Prostate gland (tissue), 2 donors: Measurements from ENCODE around the gene ARHGAP26. TPM values are rescaled to one million over a fixed set of nuclear protein-coding genes. Genes with fewer than 3 reads are reported as not detected.

ENCODE experiments used
- DNase-seq: peaks from one replicate; pipeline ENCODE4 v3.0.0-alpha.2; 2019; ENCODE audit warnings: low spot score
- H3K27ac ChIP-seq, 2 donors: fragments of 200-600 bp; sonication (generic); 2 replicates each; pipeline ENCODE4 v1.5.1; 2017 to 2019
- H3K27me3 ChIP-seq: fragments of 200-600 bp; sonication (generic); replicated peaks from 2 replicates; pipeline ENCODE4 v1.5.1; 2019; ENCODE audit not compliant: insufficient read depth
- H3K36me3 ChIP-seq, 2 donors: fragments of 200-600 bp; sonication (generic); 1 replicate in 1 of 2; 2 replicates in 1 of 2; pipeline versions ENCODE4 v1.5.1 to v1.8.1; 2017 to 2019
- H3K4me1 ChIP-seq: fragments of 200-600 bp; sonication (generic); replicated peaks from 2 replicates; pipeline ENCODE4 v1.5.1; 2019
- H3K4me3 ChIP-seq, 2 donors: fragments of 200-600 bp; sonication (generic); 2 replicates each; pipeline ENCODE4 v1.5.1; 2017 to 2019
- H3K9me3 ChIP-seq: fragments of 200-600 bp; sonication (generic); 2 replicates; pipeline ENCODE4 v1.5.1; 2017
- POLR2A ChIP-seq: fragments of 450-650 bp; IDR thresholded peaks from one replicate; pipeline ENCODE4 v1.6.1; 2016; ENCODE audit warnings: antibody characterized with exemption, mild to moderate bottlenecking
- POLR2AphosphoS5 ChIP-seq: sonication (generic); formaldehyde crosslinking; IDR thresholded peaks from one replicate; pipeline ENCODE4 v1.6.1; 2017; ENCODE audit warnings: antibody characterized with exemption
- WGBS: methylation state at CpG from one replicate; pipeline ENCODE4 v1.1.5; 2018; 5-methylcytosine and 5-hydroxymethylcytosine counted together
- intact Hi-C: fragments of 100-400 bp; cut with DNase I; formaldehyde crosslinking; loops from one replicate; pipeline ENCODE4 v1.14.2; 2022
- total RNA-seq, 2 donors: library from RNA; depleted of rRNA; stranded (reverse); fragments of >200 nt; gene quantifications; one replicate each; pipeline ENCODE4 v1.1.0, GENCODE V29; 2016
- TF ChIP-seq, protein P1 (sequence below), 4 experiments: fragments of 200-600 bp in 2 of 4; fragments of 450-650 bp in 2 of 4; sonication (generic) in 2 of 4; IDR thresholded peaks; 1 replicate in 3 of 4; 2 replicates in 1 of 4; pipeline ENCODE4 v1.5.1; 2016 to 2019; ENCODE audit warnings: antibody characterized with exemption in 4 of 4, mild to moderate bottlenecking in 2 of 4, moderate library complexity in 2 of 4

ARHGAP26 gene
- total RNA-seq, 2 donors from 2014 or later, result 11.7 to 39.8 TPM

GRCh38 chr5:142807372-142807911 is 37.3 kb downstream of the ARHGAP26 start:
- no peak overlapping the region for H3K4me3 ChIP-seq
- H3K36me3 ChIP-seq, result no peaks in the 10 kb centered on the region
- TF ChIP-seq POLR2A (no peak), POLR2AphosphoS5 (no peak)
- TF ChIP-seq, protein P1, sequence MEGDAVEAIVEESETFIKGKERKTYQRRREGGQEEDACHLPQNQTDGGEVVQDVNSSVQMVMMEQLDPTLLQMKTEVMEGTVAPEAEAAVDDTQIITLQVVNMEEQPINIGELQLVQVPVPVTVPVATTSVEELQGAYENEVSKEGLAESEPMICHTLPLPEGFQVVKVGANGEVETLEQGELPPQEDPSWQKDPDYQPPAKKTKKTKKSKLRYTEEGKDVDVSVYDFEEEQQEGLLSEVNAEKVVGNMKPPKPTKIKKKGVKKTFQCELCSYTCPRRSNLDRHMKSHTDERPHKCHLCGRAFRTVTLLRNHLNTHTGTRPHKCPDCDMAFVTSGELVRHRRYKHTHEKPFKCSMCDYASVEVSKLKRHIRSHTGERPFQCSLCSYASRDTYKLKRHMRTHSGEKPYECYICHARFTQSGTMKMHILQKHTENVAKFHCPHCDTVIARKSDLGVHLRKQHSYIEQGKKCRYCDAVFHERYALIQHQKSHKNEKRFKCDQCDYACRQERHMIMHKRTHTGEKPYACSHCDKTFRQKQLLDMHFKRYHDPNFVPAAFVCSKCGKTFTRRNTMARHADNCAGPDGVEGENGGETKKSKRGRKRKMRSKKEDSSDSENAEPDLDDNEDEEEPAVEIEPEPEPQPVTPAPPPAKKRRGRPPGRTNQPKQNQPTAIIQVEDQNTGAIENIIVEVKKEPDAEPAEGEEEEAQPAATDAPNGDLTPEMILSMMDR (IDR thresholded peaks at IDR 0.05), result no peak
- DNase-seq, result no peak
- intact Hi-C loops, result no loop called here
- 93% methylated on average over 6 of the region's 6 CpGs for WGBS
- H3K27me3 ChIP-seq, result no peaks in the 10 kb centered on the region
- no peak overlapping the region for H3K27ac ChIP-seq
- no peaks in the 10 kb centered on the region for H3K9me3 ChIP-seq
- no peaks in the 10 kb centered on the region for H3K4me1 ChIP-seq

DNA sequence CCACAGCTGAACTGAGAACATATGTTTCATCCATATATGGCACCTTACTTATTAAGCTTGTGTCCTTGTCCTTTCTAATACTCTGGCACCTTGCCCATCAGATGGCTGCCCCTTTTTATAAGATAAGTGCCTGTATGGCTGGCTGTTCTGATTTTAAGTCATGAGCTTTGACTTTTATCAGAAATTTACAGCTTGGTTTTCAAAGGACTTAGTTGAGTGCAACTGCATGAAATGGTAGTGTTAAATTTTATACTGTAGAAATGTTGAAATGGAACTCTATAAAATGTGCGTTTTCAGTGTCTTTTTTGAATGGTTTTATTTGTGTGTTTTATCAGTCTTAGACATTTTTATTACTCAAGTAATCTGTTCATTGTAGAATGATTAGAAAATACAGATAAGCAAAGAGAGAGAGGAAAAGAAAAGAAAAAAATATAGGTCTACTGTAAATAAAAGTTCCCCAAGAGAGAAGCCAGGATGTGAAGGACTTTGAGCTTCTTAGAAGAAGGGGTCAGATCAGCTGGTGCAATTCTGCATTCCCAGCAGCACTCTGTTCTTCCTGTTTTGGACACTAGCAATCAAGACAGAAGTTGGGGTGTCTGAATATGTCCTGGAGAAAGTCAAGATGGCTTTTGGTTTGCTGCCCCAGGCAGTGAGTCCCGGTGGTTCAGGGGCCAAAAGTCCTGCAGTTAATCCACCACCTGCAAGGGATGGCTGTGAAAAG is 38.9 kb downstream of the ARHGAP26 start:
- TF ChIP-seq POLR2A (no peak), POLR2AphosphoS5 (no peak)
- TF ChIP-seq, protein P1 (IDR thresholded peaks at IDR 0.05), result no peak
- H3K9me3 ChIP-seq, result no peaks in the 10 kb centered on the region
- H3K27me3 ChIP-seq, result no peaks in the 10 kb centered on the region
- no peak overlapping the region for H3K4me3 ChIP-seq
- 22% methylated on average over 2 of the region's 2 CpGs for WGBS
- no peaks in the 10 kb centered on the region for H3K36me3 ChIP-seq
- DNase-seq, result no peak
- intact Hi-C loops, result no loop called here
- H3K4me1 ChIP-seq, result no peaks in the 10 kb centered on the region
- H3K27ac ChIP-seq, result no peak overlapping the region

GRCh38 chr5:142810081-142810480 is 39.9 kb downstream of the ARHGAP26 start:
- Histone ChIP-seq H3K4me3 (no peak overlapping the region), H3K36me3 (no peaks in the 10 kb centered on the region), H3K27me3 (no peaks in the 10 kb centered on the region), H3K4me1 (peaks cover 2% of the 10 kb centered on the region), H3K9me3 (no peaks in the 10 kb centered on the region), H3K27ac (no peak overlapping the region)
- no peak for DNase-seq
- 43% methylated on average over 1 of the region's 1 CpG for WGBS
- intact Hi-C loops, result no loop called here
- no peak for TF ChIP-seq POLR2AphosphoS5
- TF ChIP-seq, protein P1 (IDR thresholded peaks at IDR 0.05), result no peak
- no peak for TF ChIP-seq POLR2A

- Histone ChIP-seq H3K27ac (no peak overlapping the region), H3K4me1 (peaks cover 2% of the 10 kb centered on the region), H3K9me3 (no peaks in the 10 kb centered on the region), H3K4me3 (no peak overlapping the region), H3K27me3 (no peaks in the 10 kb centered on the region), H3K36me3 (no peaks in the 10 kb centered on the region)
- no peak for TF ChIP-seq POLR2A
- TF ChIP-seq, protein P1 (IDR thresholded peaks at IDR 0.05), result no peak
- TF ChIP-seq POLR2AphosphoS5, result no peak
- no peak for DNase-seq
- intact Hi-C loops, result no loop called here
- 88% methylated on average over 6 of the region's 6 CpGs for WGBS
Observed at GRCh38 chr5:142810743-142811290, 40.6 kb downstream of the ARHGAP26 start.
